ENCODE results near the gene CSF1R.
A peak's percentile ranks its signal among the peaks of the same experiment; 100 is the strongest.

Gene CSF1R

GRCh38 chr5:150131461-150131860, 45.1 kb upstream of the CSF1R start:
- TF ChIP-seq CTCF (IDR thresholded peaks at IDR 0.05; ENCODE audit: extremely low read depth, insufficient read depth, missing control alignments): no peak
- no peak for DNase-seq (ENCODE audit: low spot score)
- in situ Hi-C loops (cut with MboI; ENCODE audit: low pct_unique_long_range_greater_than_20kb, low sequenced_read_pairs, unreplicated experiment): no loop called here

- no peak for DNase-seq (ENCODE audit: low spot score)
- TF ChIP-seq CTCF (IDR thresholded peaks at IDR 0.05; ENCODE audit: extremely low read depth, insufficient read depth, missing control alignments): no peak
- in situ Hi-C loops (cut with MboI; ENCODE audit: low pct_unique_long_range_greater_than_20kb, low sequenced_read_pairs, unreplicated experiment): no loop called here
These were observed 44.2 kb upstream of the CSF1R start for GRCh38 chr5:150130493-150130922.

GRCh38 chr5:150129813-150130492, 43.6 kb upstream of the CSF1R start:
- DNase-seq (ENCODE audit: low spot score): peak; percentile 90
- in situ Hi-C loops (cut with MboI; ENCODE audit: low pct_unique_long_range_greater_than_20kb, low sequenced_read_pairs, unreplicated experiment): no loop called here
- TF ChIP-seq CTCF (IDR thresholded peaks at IDR 0.05; ENCODE audit: extremely low read depth, insufficient read depth, missing control alignments): peak; percentile 89

GRCh38 chr5:150129454-150129812, 43.1 kb upstream of the CSF1R start:
- no peak for TF ChIP-seq CTCF (IDR thresholded peaks at IDR 0.05; ENCODE audit: extremely low read depth, insufficient read depth, missing control alignments)
- in situ Hi-C loops (cut with MboI; ENCODE audit: low pct_unique_long_range_greater_than_20kb, low sequenced_read_pairs, unreplicated experiment): no loop called here
- DNase-seq (ENCODE audit: low spot score): no peak

- in situ Hi-C loops (cut with MboI; ENCODE audit: low pct_unique_long_range_greater_than_20kb, low sequenced_read_pairs, unreplicated experiment): no loop called here
- no peak for TF ChIP-seq CTCF (IDR thresholded peaks at IDR 0.05; ENCODE audit: extremely low read depth, insufficient read depth, missing control alignments)
- no peak for DNase-seq (ENCODE audit: low spot score)
These were observed 40.5 kb upstream of the CSF1R start for GRCh38 chr5:150126921-150127265.

GRCh38 chr5:150126199-150126920, 40.0 kb upstream of the CSF1R start:
- TF ChIP-seq CTCF (IDR thresholded peaks at IDR 0.05; ENCODE audit: extremely low read depth, insufficient read depth, missing control alignments): no peak
- in situ Hi-C loops (cut with MboI; ENCODE audit: low pct_unique_long_range_greater_than_20kb, low sequenced_read_pairs, unreplicated experiment): no loop called here
- DNase-seq (ENCODE audit: low spot score): no peak

All from GM13977 (cell line).